Cortex of kidney (tissue), 1 donor: ENCODE measurements around the gene CEP152.
"Not testable (repeated sequence)": the region's sequence is repeated elsewhere in the genome, so short reads cannot be mapped to it uniquely, and the experiment has no call there.

Source experiments
- DNase-seq: peaks from one replicate; lab custom pipeline; 2025; lab: John Stamatoyannopoulos, UW

Gene CEP152

GRCh38 chr15:48811325-48811958 lies 573 bp upstream of the CEP152 start:
- no peak for DNase-seq

GRCh38 chr15:48806151-48806550 lies 4.7 kb downstream of the CEP152 start:
- no peak for DNase-seq

GRCh38 chr15:48805591-48805990 lies 5.3 kb downstream of the CEP152 start:
- no peak for DNase-seq

- DNase-seq, result no peak
These were observed 7.0 kb downstream of the CEP152 start for GRCh38 chr15:48803877-48804276.

GRCh38 chr15:48802867-48803266 lies 8.0 kb downstream of the CEP152 start:
- DNase-seq, result no peak

- no peak for DNase-seq
These were observed 8.6 kb downstream of the CEP152 start for GRCh38 chr15:48802257-48802656.

GRCh38 chr15:48800811-48801455 lies 9.9 kb downstream of the CEP152 start:
- no peak for DNase-seq

GRCh38 chr15:48800245-48800644 lies 10.6 kb downstream of the CEP152 start:
- DNase-seq, result no peak

- no peak for DNase-seq
These were observed 12.6 kb downstream of the CEP152 start for GRCh38 chr15:48798319-48798718.

- no peak for DNase-seq
These were observed 13.9 kb downstream of the CEP152 start for GRCh38 chr15:48796930-48797329.

- DNase-seq, result no peak
These were observed 14.3 kb downstream of the CEP152 start for GRCh38 chr15:48796521-48796920.

GRCh38 chr15:48795901-48796300 lies 15.0 kb downstream of the CEP152 start:
- no peak for DNase-seq

- no peak for DNase-seq
These were observed 16.2 kb downstream of the CEP152 start for GRCh38 chr15:48794697-48795134.

- no peak for DNase-seq
These were observed 18.5 kb downstream of the CEP152 start for GRCh38 chr15:48792408-48792807.

- not testable (repeated sequence) for DNase-seq
These were observed 20.3 kb downstream of the CEP152 start for GRCh38 chr15:48790466-48791115.

GRCh38 chr15:48785712-48786111 lies 25.2 kb downstream of the CEP152 start:
- DNase-seq, result no peak

GRCh38 chr15:48785195-48785594 lies 25.7 kb downstream of the CEP152 start:
- DNase-seq, result no peak

GRCh38 chr15:48784756-48785155 lies 26.1 kb downstream of the CEP152 start:
- DNase-seq, result no peak

GRCh38 chr15:48782911-48783310 lies 28.0 kb downstream of the CEP152 start:
- no peak for DNase-seq

GRCh38 chr15:48781481-48782081 lies 29.3 kb downstream of the CEP152 start:
- DNase-seq, result no peak

- DNase-seq, result no peak
These were observed 29.9 kb downstream of the CEP152 start for GRCh38 chr15:48781017-48781416.

- no peak for DNase-seq
These were observed 32.5 kb downstream of the CEP152 start for GRCh38 chr15:48778331-48778730.
